GM12873 (cell line): ENCODE data around the gene LRRK2.

ENCODE experiments used
- TF ChIP-seq, protein P1 (sequence below): IDR thresholded peaks from 2 replicates; pipeline ENCODE4 v1.5.1; 2012; ENCODE audit warnings: low read depth, mild to moderate bottlenecking, moderate library complexity, low read length, control low read depth; ENCODE audit not compliant: insufficient read depth; ENCODE audit errors: missing control alignments

LRRK2 gene

GRCh38 chr12:40238979-40239378, 14.2 kb downstream of the LRRK2 start:
- TF ChIP-seq, protein P1, sequence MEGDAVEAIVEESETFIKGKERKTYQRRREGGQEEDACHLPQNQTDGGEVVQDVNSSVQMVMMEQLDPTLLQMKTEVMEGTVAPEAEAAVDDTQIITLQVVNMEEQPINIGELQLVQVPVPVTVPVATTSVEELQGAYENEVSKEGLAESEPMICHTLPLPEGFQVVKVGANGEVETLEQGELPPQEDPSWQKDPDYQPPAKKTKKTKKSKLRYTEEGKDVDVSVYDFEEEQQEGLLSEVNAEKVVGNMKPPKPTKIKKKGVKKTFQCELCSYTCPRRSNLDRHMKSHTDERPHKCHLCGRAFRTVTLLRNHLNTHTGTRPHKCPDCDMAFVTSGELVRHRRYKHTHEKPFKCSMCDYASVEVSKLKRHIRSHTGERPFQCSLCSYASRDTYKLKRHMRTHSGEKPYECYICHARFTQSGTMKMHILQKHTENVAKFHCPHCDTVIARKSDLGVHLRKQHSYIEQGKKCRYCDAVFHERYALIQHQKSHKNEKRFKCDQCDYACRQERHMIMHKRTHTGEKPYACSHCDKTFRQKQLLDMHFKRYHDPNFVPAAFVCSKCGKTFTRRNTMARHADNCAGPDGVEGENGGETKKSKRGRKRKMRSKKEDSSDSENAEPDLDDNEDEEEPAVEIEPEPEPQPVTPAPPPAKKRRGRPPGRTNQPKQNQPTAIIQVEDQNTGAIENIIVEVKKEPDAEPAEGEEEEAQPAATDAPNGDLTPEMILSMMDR = no peak

- TF ChIP-seq, protein P1 = no peak
Observed at GRCh38 chr12:40240779-40241178, 16.0 kb downstream of the LRRK2 start.

DNA sequence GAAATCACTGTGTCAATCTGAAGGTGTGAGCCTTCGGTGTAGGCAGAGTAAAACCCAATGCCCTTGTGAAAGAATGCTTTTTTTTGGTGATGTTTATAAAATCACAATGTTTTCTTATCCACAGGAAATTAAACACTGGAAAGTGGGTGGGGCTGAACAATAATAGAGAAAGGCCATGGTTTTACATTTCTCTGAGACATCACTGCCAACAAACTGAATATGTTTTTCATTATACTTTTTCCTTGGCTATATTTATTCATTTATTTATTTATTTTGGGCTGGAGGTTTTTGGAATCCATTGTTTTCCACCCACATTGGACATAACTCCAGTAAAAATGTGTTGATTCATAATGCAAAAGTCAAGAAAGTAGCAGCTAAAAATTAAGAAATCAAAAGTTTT, 16.9 kb downstream of the LRRK2 start:
- TF ChIP-seq, protein P1 = no peak

DNA sequence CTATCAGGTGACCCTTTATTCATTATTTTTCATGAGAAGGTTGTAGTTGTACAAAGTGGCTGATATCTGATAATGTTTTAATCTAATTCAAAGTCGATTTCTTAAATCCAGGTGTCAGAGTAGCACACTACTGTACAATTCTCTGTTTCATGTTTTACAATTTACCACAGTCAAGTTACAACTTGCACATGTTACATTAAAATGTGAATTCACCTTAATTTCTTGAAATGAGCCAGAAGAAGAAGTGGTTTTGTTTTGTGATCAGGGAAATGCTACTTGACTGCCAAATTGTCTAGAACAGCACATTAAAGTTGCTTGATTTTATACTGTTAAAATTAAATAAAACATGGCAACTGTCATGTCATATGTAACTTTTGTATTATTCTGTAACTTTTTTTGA, 23.2 kb downstream of the LRRK2 start:
- TF ChIP-seq, protein P1 = no peak

- TF ChIP-seq, protein P1 = no peak
Observed at GRCh38 chr12:40248585-40249297, 23.9 kb downstream of the LRRK2 start.

GRCh38 chr12:40253936-40254335, 29.1 kb downstream of the LRRK2 start:
- TF ChIP-seq, protein P1 = no peak

- TF ChIP-seq, protein P1 = no peak
Observed at GRCh38 chr12:40254455-40255085, 29.8 kb downstream of the LRRK2 start.
